ENCODE data around the gene GSTM2.
"Not testable (repeated sequence)": the region's sequence is repeated elsewhere in the genome, so short reads cannot be mapped to it uniquely, and the experiment has no call there.

GSTM2 gene

GRCh38 chr1:109664671-109665070, 3.2 kb upstream of the GSTM2 start:
- H3K4me1 ChIP-seq (ENCODE audit: control insufficient read depth, insufficient read depth, low read length, unreplicated experiment): peaks cover 9% of the 10 kb centered on the region
- H3K27ac ChIP-seq (ENCODE audit: low read depth, low read length): no peak overlapping the region
- no peaks in the 10 kb centered on the region for H3K27me3 ChIP-seq (ENCODE audit: insufficient read depth, low read length)
- H3K4me3 ChIP-seq (ENCODE audit: low read depth, low read length): no peak overlapping the region
- H3K79me2 ChIP-seq (ENCODE audit: control insufficient read depth, insufficient read depth, low read length, unreplicated experiment): no peaks in the 10 kb centered on the region
- H2AFZ ChIP-seq (ENCODE audit: low read length, unreplicated experiment): no peak overlapping the region
- H3K36me3 ChIP-seq (ENCODE audit: insufficient read depth, low read length): no peaks in the 10 kb centered on the region

- Histone ChIP-seq H3K27me3 (ENCODE audit: insufficient read depth, low read length) (no peaks in the 10 kb centered on the region), H2AFZ (ENCODE audit: low read length, unreplicated experiment) (peak overlapping the region; percentile 82), H3K27ac (ENCODE audit: low read depth, low read length) (no peak overlapping the region), H3K4me3 (ENCODE audit: low read depth, low read length) (peak overlapping the region; percentile 77), H3K79me2 (ENCODE audit: control insufficient read depth, insufficient read depth, low read length, unreplicated experiment) (no peaks in the 10 kb centered on the region), H3K4me1 (ENCODE audit: control insufficient read depth, insufficient read depth, low read length, unreplicated experiment) (peaks cover 9% of the 10 kb centered on the region), H3K36me3 (ENCODE audit: insufficient read depth, low read length) (no peaks in the 10 kb centered on the region)
Observed at GRCh38 chr1:109668123-109668775, 392 bp downstream of the GSTM2 start.

- Histone ChIP-seq H3K27ac (ENCODE audit: low read depth, low read length) (no peak overlapping the region), H2AFZ (ENCODE audit: low read length, unreplicated experiment) (no peak overlapping the region), H3K4me1 (ENCODE audit: control insufficient read depth, insufficient read depth, low read length, unreplicated experiment) (peaks cover 4% of the 10 kb centered on the region), H3K27me3 (ENCODE audit: insufficient read depth, low read length) (no peaks in the 10 kb centered on the region), H3K79me2 (ENCODE audit: control insufficient read depth, insufficient read depth, low read length, unreplicated experiment) (no peaks in the 10 kb centered on the region), H3K4me3 (ENCODE audit: low read depth, low read length) (no peak overlapping the region), H3K36me3 (ENCODE audit: insufficient read depth, low read length) (no peaks in the 10 kb centered on the region)
Observed at GRCh38 chr1:109669246-109669948, 1.5 kb downstream of the GSTM2 start.

GRCh38 chr1:109669949-109670302, 2.1 kb downstream of the GSTM2 start:
- not testable (repeated sequence) for H3K27ac ChIP-seq (ENCODE audit: low read depth, low read length); H3K27me3 ChIP-seq (ENCODE audit: insufficient read depth, low read length); H2AFZ ChIP-seq (ENCODE audit: low read length, unreplicated experiment); H3K4me3 ChIP-seq (ENCODE audit: low read depth, low read length); H3K4me1 ChIP-seq (ENCODE audit: control insufficient read depth, insufficient read depth, low read length, unreplicated experiment); H3K79me2 ChIP-seq (ENCODE audit: control insufficient read depth, insufficient read depth, low read length, unreplicated experiment); H3K36me3 ChIP-seq (ENCODE audit: insufficient read depth, low read length)

GRCh38 chr1:109671067-109671466, 3.2 kb downstream of the GSTM2 start:
- H3K79me2 ChIP-seq (ENCODE audit: control insufficient read depth, insufficient read depth, low read length, unreplicated experiment): no peaks in the 10 kb centered on the region
- no peak overlapping the region for H3K4me3 ChIP-seq (ENCODE audit: low read depth, low read length)
- H3K4me1 ChIP-seq (ENCODE audit: control insufficient read depth, insufficient read depth, low read length, unreplicated experiment): peaks cover 4% of the 10 kb centered on the region
- H2AFZ ChIP-seq (ENCODE audit: low read length, unreplicated experiment): no peak overlapping the region
- no peaks in the 10 kb centered on the region for H3K36me3 ChIP-seq (ENCODE audit: insufficient read depth, low read length)
- H3K27ac ChIP-seq (ENCODE audit: low read depth, low read length): no peak overlapping the region
- no peaks in the 10 kb centered on the region for H3K27me3 ChIP-seq (ENCODE audit: insufficient read depth, low read length)

- H3K36me3 ChIP-seq (ENCODE audit: insufficient read depth, low read length); H3K4me3 ChIP-seq (ENCODE audit: low read depth, low read length); H2AFZ ChIP-seq (ENCODE audit: low read length, unreplicated experiment); H3K4me1 ChIP-seq (ENCODE audit: control insufficient read depth, insufficient read depth, low read length, unreplicated experiment); H3K27me3 ChIP-seq (ENCODE audit: insufficient read depth, low read length); H3K79me2 ChIP-seq (ENCODE audit: control insufficient read depth, insufficient read depth, low read length, unreplicated experiment); H3K27ac ChIP-seq (ENCODE audit: low read depth, low read length): not testable (repeated sequence)
Observed at GRCh38 chr1:109673861-109674260, 6.0 kb downstream of the GSTM2 start.

- not testable (repeated sequence) for H3K36me3 ChIP-seq (ENCODE audit: insufficient read depth, low read length); H3K4me3 ChIP-seq (ENCODE audit: low read depth, low read length); H3K79me2 ChIP-seq (ENCODE audit: control insufficient read depth, insufficient read depth, low read length, unreplicated experiment); H2AFZ ChIP-seq (ENCODE audit: low read length, unreplicated experiment); H3K27ac ChIP-seq (ENCODE audit: low read depth, low read length); H3K27me3 ChIP-seq (ENCODE audit: insufficient read depth, low read length); H3K4me1 ChIP-seq (ENCODE audit: control insufficient read depth, insufficient read depth, low read length, unreplicated experiment)
Observed at GRCh38 chr1:109676683-109677381, 9.0 kb downstream of the GSTM2 start.

GRCh38 chr1:109677459-109677858, 9.6 kb downstream of the GSTM2 start:
- no peaks in the 10 kb centered on the region for H3K36me3 ChIP-seq (ENCODE audit: insufficient read depth, low read length)
- no peak overlapping the region for H3K27ac ChIP-seq (ENCODE audit: low read depth, low read length)
- no peaks in the 10 kb centered on the region for H3K79me2 ChIP-seq (ENCODE audit: control insufficient read depth, insufficient read depth, low read length, unreplicated experiment)
- no peak overlapping the region for H3K4me3 ChIP-seq (ENCODE audit: low read depth, low read length)
- no peaks in the 10 kb centered on the region for H3K4me1 ChIP-seq (ENCODE audit: control insufficient read depth, insufficient read depth, low read length, unreplicated experiment)
- H3K27me3 ChIP-seq (ENCODE audit: insufficient read depth, low read length): no peaks in the 10 kb centered on the region
- H2AFZ ChIP-seq (ENCODE audit: low read length, unreplicated experiment): no peak overlapping the region

- H3K27me3 ChIP-seq (ENCODE audit: insufficient read depth, low read length); H3K4me3 ChIP-seq (ENCODE audit: low read depth, low read length); H3K79me2 ChIP-seq (ENCODE audit: control insufficient read depth, insufficient read depth, low read length, unreplicated experiment); H3K27ac ChIP-seq (ENCODE audit: low read depth, low read length); H3K36me3 ChIP-seq (ENCODE audit: insufficient read depth, low read length); H3K4me1 ChIP-seq (ENCODE audit: control insufficient read depth, insufficient read depth, low read length, unreplicated experiment); H2AFZ ChIP-seq (ENCODE audit: low read length, unreplicated experiment): not testable (repeated sequence)
Observed at GRCh38 chr1:109678637-109679036, 10.8 kb downstream of the GSTM2 start.

GRCh38 chr1:109684777-109685176, 16.9 kb downstream of the GSTM2 start:
- not testable (repeated sequence) for H2AFZ ChIP-seq (ENCODE audit: low read length, unreplicated experiment); H3K4me3 ChIP-seq (ENCODE audit: low read depth, low read length); H3K4me1 ChIP-seq (ENCODE audit: control insufficient read depth, insufficient read depth, low read length, unreplicated experiment)

GRCh38 chr1:109685399-109685798, 17.5 kb downstream of the GSTM2 start:
- H3K4me3 ChIP-seq (ENCODE audit: low read depth, low read length); H3K4me1 ChIP-seq (ENCODE audit: control insufficient read depth, insufficient read depth, low read length, unreplicated experiment); H3K27me3 ChIP-seq (ENCODE audit: insufficient read depth, low read length); H3K36me3 ChIP-seq (ENCODE audit: insufficient read depth, low read length); H3K27ac ChIP-seq (ENCODE audit: low read depth, low read length); H2AFZ ChIP-seq (ENCODE audit: low read length, unreplicated experiment); H3K79me2 ChIP-seq (ENCODE audit: control insufficient read depth, insufficient read depth, low read length, unreplicated experiment): not testable (repeated sequence)

More at GRCh38 chr1:109684777-109685176, 16.9 kb downstream of the GSTM2 start:
- H3K27ac ChIP-seq (ENCODE audit: low read depth, low read length); H3K36me3 ChIP-seq (ENCODE audit: insufficient read depth, low read length); H3K79me2 ChIP-seq (ENCODE audit: control insufficient read depth, insufficient read depth, low read length, unreplicated experiment); H3K27me3 ChIP-seq (ENCODE audit: insufficient read depth, low read length): not testable (repeated sequence)
